ENCODE data around the gene QRICH2.
"Not testable (repeated sequence)": the region's sequence is repeated elsewhere in the genome, so short reads cannot be mapped to it uniquely, and the experiment has no call there.

QRICH2 gene

GRCh38 chr17:76244721-76245120, 63.4 kb downstream of the QRICH2 start:
- not testable (repeated sequence) for DNase-seq

GRCh38 chr17:76243826-76244679, 64.0 kb downstream of the QRICH2 start:
- no peak for DNase-seq

GRCh38 chr17:76241691-76242255, 66.3 kb downstream of the QRICH2 start:
- DNase-seq, result no peak

GRCh38 chr17:76241204-76241538, 66.9 kb downstream of the QRICH2 start:
- no peak for DNase-seq

GRCh38 chr17:76240461-76241203, 67.4 kb downstream of the QRICH2 start, which contains the start of gene RNF157:
Gene RNF157, minus strand, starts transcription at chr17:76240493. Its CDS starts 253 bp downstream, at chr17:76240240.
- DNase-seq, result no peak

- no peak for DNase-seq
These were observed 68.4 kb downstream of the QRICH2 start for GRCh38 chr17:76239538-76240274.

GRCh38 chr17:76238847-76239537, 69.1 kb downstream of the QRICH2 start:
- no peak for DNase-seq

- DNase-seq, result no peak
These were observed 70.2 kb downstream of the QRICH2 start for GRCh38 chr17:76237859-76238313.

GRCh38 chr17:76236603-76237002, 71.5 kb downstream of the QRICH2 start:
- no peak for DNase-seq

GRCh38 chr17:76235883-76236282, 72.2 kb downstream of the QRICH2 start:
- DNase-seq, result no peak

- DNase-seq, result no peak
These were observed 73.8 kb downstream of the QRICH2 start for GRCh38 chr17:76234354-76234679.

- no peak for DNase-seq
These were observed 74.3 kb downstream of the QRICH2 start for GRCh38 chr17:76233588-76234353.

- DNase-seq, result no peak
These were observed 75.7 kb downstream of the QRICH2 start for GRCh38 chr17:76232342-76232741.

GRCh38 chr17:76226749-76227148, 81.3 kb downstream of the QRICH2 start:
- not testable (repeated sequence) for DNase-seq

- DNase-seq, result not testable (repeated sequence)
These were observed 82.5 kb downstream of the QRICH2 start for GRCh38 chr17:76225373-76226086.
